Caki2 (cell line): ENCODE data around the gene LRRFIP1. TPM values are rescaled to one million over a fixed set of nuclear protein-coding genes. Genes with fewer than 3 reads are reported as not detected.
"Not testable (repeated sequence)": the region's sequence is repeated elsewhere in the genome, so short reads cannot be mapped to it uniquely, and the experiment has no call there.

Experiments used
- DNase-seq: peaks from one replicate; pipeline ENCODE4 v3.0.0-alpha.2; 2015; ENCODE audit warnings: low read depth
- in situ Hi-C: cut with HindIII; loops from 2 replicates; pipeline ENCODE4 v1.10.0; 2016; ENCODE audit warnings: low sequenced_read_pairs, low pct_unique_long_range_greater_than_20kb, mixed read lengths
- total RNA-seq: library from RNA; depleted of rRNA; stranded (reverse); fragments of >200 nt; shearing (Covaris generic); gene quantifications from 2 replicates; pipeline ENCODE4 v1.2.3, GENCODE V29; 2014; ENCODE audit warnings: low replicate concordance

The LRRFIP1 gene
- total RNA-seq, 1 experiment from 2014 or later = 14.4 TPM

- in situ Hi-C loops = no loop called here
- DNase-seq = no peak
These were observed 43.3 kb downstream of the LRRFIP1 start for GRCh38 chr2:237670641-237671040.

- in situ Hi-C loops = no loop called here
These were observed 44.2 kb downstream of the LRRFIP1 start for GRCh38 chr2:237671466-237672138.

GRCh38 chr2:237672731-237673129 is 45.3 kb downstream of the LRRFIP1 start:
- in situ Hi-C loops = no loop called here
- no peak for DNase-seq

More at GRCh38 chr2:237671466-237672138, 44.2 kb downstream of the LRRFIP1 start:
- no peak for DNase-seq

GRCh38 chr2:237673130-237674001 is 46.0 kb downstream of the LRRFIP1 start:
- in situ Hi-C loops = no loop called here
- peak; percentile 52 for DNase-seq

- DNase-seq = peak; percentile 59
- in situ Hi-C loops = no loop called here
These were observed 47.4 kb downstream of the LRRFIP1 start for GRCh38 chr2:237674731-237675276.

GRCh38 chr2:237675316-237675715 is 47.9 kb downstream of the LRRFIP1 start:
- no peak for DNase-seq
- in situ Hi-C loops = no loop called here

GRCh38 chr2:237680702-237681478 is 53.5 kb downstream of the LRRFIP1 start:
- no peak for DNase-seq
- in situ Hi-C loops = no loop called here

- no peak for DNase-seq
- in situ Hi-C loops = no loop called here
These were observed 54.8 kb downstream of the LRRFIP1 start for GRCh38 chr2:237682151-237682550.

GRCh38 chr2:237682856-237683670 is 55.7 kb downstream of the LRRFIP1 start:
- in situ Hi-C loops = no loop called here

GRCh38 chr2:237685408-237685807 is 58.0 kb downstream of the LRRFIP1 start:
- no peak for DNase-seq
- in situ Hi-C loops = no loop called here

More at GRCh38 chr2:237682856-237683670, 55.7 kb downstream of the LRRFIP1 start:
- DNase-seq = no peak

- no peak for DNase-seq
- in situ Hi-C loops = no loop called here
These were observed 59.3 kb downstream of the LRRFIP1 start for GRCh38 chr2:237686659-237687136.

GRCh38 chr2:237688081-237688480 is 60.7 kb downstream of the LRRFIP1 start:
- DNase-seq = no peak
- in situ Hi-C loops = no loop called here

- in situ Hi-C loops, DNase-seq: not testable (repeated sequence)
These were observed 61.2 kb downstream of the LRRFIP1 start for GRCh38 chr2:237688541-237688940.

GRCh38 chr2:237689336-237690131 is 62.1 kb downstream of the LRRFIP1 start:
- in situ Hi-C loops = no loop called here
- DNase-seq = no peak

GRCh38 chr2:237691029-237691907 is 63.9 kb downstream of the LRRFIP1 start:
- DNase-seq = peak; percentile 37
- in situ Hi-C loops = no loop called here
